HG02884 (cell line): ENCODE measurements around the gene APOD.
A peak's percentile ranks its signal among the peaks of the same experiment; 100 is the strongest.
"Not testable (repeated sequence)": the region's sequence is repeated elsewhere in the genome, so short reads cannot be mapped to it uniquely, and the experiment has no call there.

ENCODE experiments used
- ATAC-seq: cut with Tn5 transposase; IDR thresholded peaks from one replicate; pipeline ENCODE4 v1.9.1; 2021; ENCODE audit warnings: mild to moderate bottlenecking, moderate library complexity; ENCODE audit not compliant: unreplicated experiment

APOD gene

GRCh38 chr3:195583831-195584542 lies at the start of gene APOD:
TSS of gene APOD (minus strand) at chr3:195583940. CDS start at chr3:195579461, 4,479 bp downstream.
- no peak for ATAC-seq

- ATAC-seq: not testable (repeated sequence)
Measured at GRCh38 chr3:195633351-195633750, 49.6 kb upstream of the APOD start.

- ATAC-seq: not testable (repeated sequence)
Measured at GRCh38 chr3:195632501-195633185, 48.9 kb upstream of the APOD start.

- ATAC-seq: not testable (repeated sequence)
Measured at GRCh38 chr3:195632046-195632445, 48.3 kb upstream of the APOD start.

- not testable (repeated sequence) for ATAC-seq
Measured at GRCh38 chr3:195630938-195631495, 47.3 kb upstream of the APOD start.

GRCh38 chr3:195630086-195630917 lies 46.6 kb upstream of the APOD start:
- not testable (repeated sequence) for ATAC-seq

- ATAC-seq: not testable (repeated sequence)
Measured at GRCh38 chr3:195629682-195630081, 45.9 kb upstream of the APOD start.

- ATAC-seq: not testable (repeated sequence)
Measured at GRCh38 chr3:195628386-195628920, 44.7 kb upstream of the APOD start.

GRCh38 chr3:195627515-195628385 lies 44.0 kb upstream of the APOD start:
- ATAC-seq: not testable (repeated sequence)

- peak; percentile 63 for ATAC-seq
Measured at GRCh38 chr3:195624603-195625560, 41.1 kb upstream of the APOD start.

- not testable (repeated sequence) for ATAC-seq
Measured at GRCh38 chr3:195624171-195624570, 40.4 kb upstream of the APOD start.

- not testable (repeated sequence) for ATAC-seq
Measured at GRCh38 chr3:195623217-195623965, 39.7 kb upstream of the APOD start.

- ATAC-seq: not testable (repeated sequence)
Measured at GRCh38 chr3:195622523-195623170, 38.9 kb upstream of the APOD start.

GRCh38 chr3:195622012-195622411 lies 38.3 kb upstream of the APOD start:
- ATAC-seq: not testable (repeated sequence)

- not testable (repeated sequence) for ATAC-seq
Measured at GRCh38 chr3:195621095-195621494, 37.4 kb upstream of the APOD start.

- not testable (repeated sequence) for ATAC-seq
Measured at GRCh38 chr3:195620476-195620875, 36.7 kb upstream of the APOD start.
